B cell (primary cell): Measurements from ENCODE around the gene TBC1D22A. TPM values are rescaled to one million over a fixed set of nuclear protein-coding genes. Genes with fewer than 3 reads are reported as not detected.
"Not testable (repeated sequence)": the region's sequence is repeated elsewhere in the genome, so short reads cannot be mapped to it uniquely, and the experiment has no call there.

Experiments
- ATAC-seq: fragments of 200-7000 bp; cut with Tn5 transposase; one replicate; pipeline ENCODE4 v1.10.0; 2021; ENCODE audit warnings: low read depth, mild to moderate bottlenecking, moderate number of reproducible peaks, moderate library complexity
- CTCF ChIA-PET: fragments of 350-600 bp; sonication (Branson Sonifier 250); formaldehyde crosslinking; loops from one replicate; lab custom pipeline; 2021; ENCODE audit warnings: antibody characterized with exemption, inconsistent platforms; lab: Charles Lee
- POLR2A ChIA-PET: fragments of 350-600 bp; sonication (Branson Sonifier 250); formaldehyde crosslinking; loops from one replicate; lab custom pipeline; 2021; ENCODE audit warnings: antibody characterized with exemption; lab: Charles Lee
- DNase-seq: peaks from one replicate; pipeline ENCODE4 v3.0.0; 2013
- H2AFZ ChIP-seq: 2 replicates; pipeline ENCODE4 v1.6.1; 2012; ENCODE audit warnings: mild to moderate bottlenecking, low read depth, low read length; ENCODE audit not compliant: insufficient read depth, poor library complexity, severe bottlenecking
- H3K27ac ChIP-seq, 2 donors: 1 replicate in 1 of 2; 2 replicates in 1 of 2; pipeline ENCODE4 v1.5.1; 2012 to 2013; ENCODE audit warnings: low read length in 2 of 2, mild to moderate bottlenecking in 2 of 2, moderate library complexity in 1 of 2
- H3K27me3 ChIP-seq, 4 experiments: fragments of 200-600 bp in 1 of 4; sonication (generic) in 1 of 4; replicated peaks in 1 of 4; 1 replicate in 2 of 4; 2 replicates in 2 of 4; pipeline versions ENCODE4 v1.6.1 to v1.7.0; 2013 to 2016; ENCODE audit warnings: low read length in 3 of 4, mild to moderate bottlenecking in 2 of 4, mixed read lengths in 1 of 4, moderate library complexity in 1 of 4; ENCODE audit not compliant: insufficient read depth in 4 of 4, control insufficient read depth in 3 of 4; ENCODE audit errors: control extremely low read depth in 1 of 4
- H3K36me3 ChIP-seq, 2 experiments: replicated peaks in 1 of 2; 1 replicate in 1 of 2; 2 replicates in 1 of 2; pipeline versions ENCODE4 v1.6.1 to v1.7.1; 2013; ENCODE audit warnings: low read length in 1 of 2; ENCODE audit not compliant: insufficient read depth in 2 of 2, control insufficient read depth in 1 of 2; ENCODE audit errors: control extremely low read depth in 1 of 2, extremely low read depth in 1 of 2
- H3K4me1 ChIP-seq, 2 donors: fragments of 200-600 bp in 1 of 2; sonication (generic) in 1 of 2; 1 replicate in 1 of 2; 2 replicates in 1 of 2; pipeline versions ENCODE4 v1.5.1 to v1.6.1; 2013 to 2017; ENCODE audit warnings: low read length in 2 of 2; ENCODE audit not compliant: control insufficient read depth in 2 of 2, insufficient read depth in 2 of 2
- H3K4me2 ChIP-seq: replicated peaks from 2 replicates; pipeline ENCODE3; 2012; ENCODE audit warnings: mild to moderate bottlenecking, low read depth, low read length; ENCODE audit not compliant: poor library complexity, severe bottlenecking
- H3K4me3 ChIP-seq, 5 experiments: fragments of 200-600 bp in 1 of 5; sonication (generic) in 1 of 5; 1 replicate in 3 of 5; 2 replicates in 2 of 5; pipeline versions ENCODE4 v1.5.1 to v1.7.0; 2011 to 2016; ENCODE audit warnings: low read length in 4 of 5, mild to moderate bottlenecking in 4 of 5, low read depth in 2 of 5, control low read depth in 1 of 5, moderate library complexity in 1 of 5; ENCODE audit not compliant: insufficient read depth in 1 of 5; ENCODE audit errors: control extremely low read depth in 1 of 5, extremely low read depth in 1 of 5
- H3K79me2 ChIP-seq: fragments of 200-600 bp; sonication (generic); one replicate; pipeline ENCODE4 v1.6.0; 2016; ENCODE audit warnings: low read length; ENCODE audit not compliant: control insufficient read depth, insufficient read depth
- H3K9ac ChIP-seq: fragments of 200-600 bp; sonication (generic); 2 replicates; pipeline ENCODE4 v1.6.1; 2017; ENCODE audit warnings: mild to moderate bottlenecking, low read length, moderate library complexity
- H3K9me3 ChIP-seq, 3 donors: one replicate each; pipeline versions ENCODE4 v1.6.1 to v1.7.1; 2013; ENCODE audit warnings: low read length in 2 of 3; ENCODE audit not compliant: control insufficient read depth in 2 of 3, insufficient read depth in 1 of 3; ENCODE audit errors: control extremely low read depth in 1 of 3
- H4K20me1 ChIP-seq: 2 replicates; pipeline ENCODE4 v1.6.0; 2012; ENCODE audit warnings: mild to moderate bottlenecking, low read length; ENCODE audit not compliant: insufficient read depth, control insufficient read depth, poor library complexity, severe bottlenecking
- H3K27ac Mint-ChIP-seq: one replicate; pipeline ENCODE4 v1.8.0; 2021; ENCODE audit warnings: mixed read lengths
- H3K27me3 Mint-ChIP-seq: one replicate; pipeline ENCODE4 v1.8.0; 2021; ENCODE audit warnings: mixed read lengths
- H3K4me1 Mint-ChIP-seq: one replicate; pipeline ENCODE4 v1.8.0; 2021; ENCODE audit warnings: mixed read lengths
- H3K4me3 Mint-ChIP-seq: one replicate; pipeline ENCODE4 v1.8.0; 2021; ENCODE audit warnings: mixed read lengths
- H3K9me3 Mint-ChIP-seq: one replicate; pipeline ENCODE4 v1.8.0; 2022; ENCODE audit warnings: mixed read lengths; ENCODE audit not compliant: insufficient read depth
- CTCF ChIP-seq: fragments of 200-600 bp; IDR thresholded peaks from one replicate; pipeline ENCODE4 v1.8.0; 2022; ENCODE audit warnings: antibody characterized with exemption, mild to moderate bottlenecking
- EZH2 ChIP-seq: IDR thresholded peaks from 2 replicates; pipeline ENCODE4 v1.6.1; 2012; ENCODE audit warnings: borderline replicate concordance, low read depth, mild to moderate bottlenecking, moderate library complexity, low read length; ENCODE audit not compliant: insufficient read depth, poor library complexity, severe bottlenecking
- WGBS: methylation state at CpG from one replicate; pipeline ENCODE4 v1.1.5; 2013; ENCODE audit warnings: missing lambda C conversion rate; ENCODE audit not compliant: insufficient coverage; 5-methylcytosine and 5-hydroxymethylcytosine counted together
- intact Hi-C: fragments of 100-400 bp; cut with micrococcal nuclease; formaldehyde crosslinking; loops from one replicate; pipeline ENCODE4 v1.10.0; 2022
- polyA plus RNA-seq: library from polyadenylated mRNA; depleted of rRNA; stranded (reverse); fragments of >200 nt; gene quantifications from 2 replicates; pipeline ENCODE4 v1.2.3, GENCODE V29; 2012
- total RNA-seq, 2 donors: library from RNA; stranded (reverse); fragments of 120-200 nt in 1 of 2; gene quantifications; 1 replicate in 1 of 2; 2 replicates in 1 of 2; pipeline versions ENCODE4 v1.2.3 to v1.2.4, GENCODE V29; 2013 to 2022

Gene TBC1D22A
- total and polyA plus RNA-seq, 2 donors (not counting 1 experiment from before 2014, with no cell fraction given) = 73.8 to 128 TPM

GRCh38 chr22:47049736-47050400, 287.4 kb downstream of the TBC1D22A start:
- H3K27me3 Mint-ChIP-seq, H3K9me3 ChIP-seq, H3K4me3 ChIP-seq, ATAC-seq, H3K9me3 Mint-ChIP-seq, H3K27ac ChIP-seq, H2AFZ ChIP-seq, H3K4me3 Mint-ChIP-seq, DNase-seq, H3K27me3 ChIP-seq, H3K4me2 ChIP-seq, H3K27ac Mint-ChIP-seq, H3K9ac ChIP-seq, CTCF ChIA-PET, intact Hi-C loops: not testable (repeated sequence)
- peaks cover 28% of the 10 kb centered on the region for H3K4me1 Mint-ChIP-seq
- H4K20me1 ChIP-seq = peaks cover 99% of the 10 kb centered on the region
- H3K79me2 ChIP-seq = peaks cover 90% of the 10 kb centered on the region
- POLR2A ChIA-PET = interaction anchor here (0.6 kb wide), 1 partner anchor 903 kb away, joined by 14 read pairs; no protein-coding TSS in a partner anchor
- WGBS = 96% methylated on average over 14 of the region's 17 CpGs
- H3K4me1 ChIP-seq = peaks cover 0 to 12% of the 10 kb centered on the region in 2 donors
- H3K36me3 ChIP-seq = peaks cover 0 to 29% of the 10 kb centered on the region in 2 experiments

- H3K4me3 Mint-ChIP-seq = no peak overlapping the region
- 88% methylated on average over 16 of the region's 20 CpGs for WGBS
- intact Hi-C loops = no loop called here
These were observed 288.1 kb downstream of the TBC1D22A start for GRCh38 chr22:47050401-47051051.

More at GRCh38 chr22:47050401-47051051, 288.1 kb downstream of the TBC1D22A start:
- Mint-ChIP-seq H3K9me3 (no peaks in the 10 kb centered on the region), H3K27me3 (no peaks in the 10 kb centered on the region), H3K27ac (no peak overlapping the region), H3K4me1 (peaks cover 26% of the 10 kb centered on the region)
- Histone ChIP-seq H3K4me2 (no peak overlapping the region), H3K27ac (no peak overlapping the region), H3K4me3 (no peak overlapping the region), H3K4me1 (peaks cover 0 to 12% of the 10 kb centered on the region in 2 donors), H3K9me3 (no peaks in the 10 kb centered on the region), H3K79me2 (peaks cover 91% of the 10 kb centered on the region), H2AFZ (no peak overlapping the region), H3K27me3 (no peaks in the 10 kb centered on the region), H3K9ac (no peak overlapping the region), H4K20me1 (peaks cover 99% of the 10 kb centered on the region), H3K36me3 (peaks cover 0 to 33% of the 10 kb centered on the region in 2 experiments)
- CTCF ChIA-PET = no interaction called here
- TF ChIP-seq CTCF (no peak), EZH2 (no peak)
- POLR2A ChIA-PET = interaction anchor here (0.6 kb wide), 1 partner anchor 904 kb away, joined by 14 read pairs; no protein-coding TSS in a partner anchor
- DNase-seq (no peak), ATAC-seq (no peak)
